ENCODE measurements around the gene GALNT2.

DNA sequence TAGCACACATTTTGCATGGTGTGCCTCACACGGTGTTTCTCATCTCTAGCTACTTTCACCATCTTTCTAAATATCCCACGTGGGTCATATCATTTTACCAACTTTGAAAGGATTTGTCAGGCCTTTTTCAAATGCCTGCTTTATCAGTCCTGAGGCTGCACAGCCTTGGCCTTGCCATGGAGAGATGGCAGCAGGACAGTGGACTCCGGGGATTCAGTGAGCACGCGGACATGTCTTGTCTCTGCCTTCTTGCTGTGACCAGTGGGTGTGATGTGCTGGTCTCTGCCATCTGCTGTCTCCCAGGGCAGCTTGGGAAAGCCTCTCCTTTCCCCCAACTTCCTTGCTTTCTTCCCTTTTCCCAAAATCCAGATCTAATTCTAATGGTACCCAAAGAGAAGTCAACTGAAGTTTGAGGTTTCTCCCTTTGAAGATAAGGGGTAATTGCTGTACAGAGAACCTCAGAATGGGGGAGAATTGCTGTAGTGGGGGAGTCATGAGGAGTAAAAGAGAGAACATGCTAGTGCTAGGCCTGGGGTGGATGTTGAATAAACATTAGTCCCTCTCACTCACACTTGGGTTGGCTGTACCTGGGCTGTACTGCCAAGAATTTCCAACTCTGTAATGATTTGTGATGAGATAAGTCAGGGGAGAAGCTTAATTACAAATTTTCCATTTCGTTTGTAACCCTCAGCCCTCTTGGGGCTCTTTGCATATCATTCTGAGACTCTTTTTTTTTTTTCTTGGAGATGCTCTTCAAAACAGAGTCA lies 99.5 kb downstream of the GALNT2 start:
- TF ChIP-seq POLR2A (IDR thresholded peaks at IDR 0.05; ENCODE audit: low read length), result no peak
- TF ChIP-seq KDM5A (IDR thresholded peaks at IDR 0.05), result no peak
- TF ChIP-seq, protein P1, sequence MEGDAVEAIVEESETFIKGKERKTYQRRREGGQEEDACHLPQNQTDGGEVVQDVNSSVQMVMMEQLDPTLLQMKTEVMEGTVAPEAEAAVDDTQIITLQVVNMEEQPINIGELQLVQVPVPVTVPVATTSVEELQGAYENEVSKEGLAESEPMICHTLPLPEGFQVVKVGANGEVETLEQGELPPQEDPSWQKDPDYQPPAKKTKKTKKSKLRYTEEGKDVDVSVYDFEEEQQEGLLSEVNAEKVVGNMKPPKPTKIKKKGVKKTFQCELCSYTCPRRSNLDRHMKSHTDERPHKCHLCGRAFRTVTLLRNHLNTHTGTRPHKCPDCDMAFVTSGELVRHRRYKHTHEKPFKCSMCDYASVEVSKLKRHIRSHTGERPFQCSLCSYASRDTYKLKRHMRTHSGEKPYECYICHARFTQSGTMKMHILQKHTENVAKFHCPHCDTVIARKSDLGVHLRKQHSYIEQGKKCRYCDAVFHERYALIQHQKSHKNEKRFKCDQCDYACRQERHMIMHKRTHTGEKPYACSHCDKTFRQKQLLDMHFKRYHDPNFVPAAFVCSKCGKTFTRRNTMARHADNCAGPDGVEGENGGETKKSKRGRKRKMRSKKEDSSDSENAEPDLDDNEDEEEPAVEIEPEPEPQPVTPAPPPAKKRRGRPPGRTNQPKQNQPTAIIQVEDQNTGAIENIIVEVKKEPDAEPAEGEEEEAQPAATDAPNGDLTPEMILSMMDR (IDR thresholded peaks at IDR 0.05), result no peak
- TF ChIP-seq HDAC2 (IDR thresholded peaks at IDR 0.05), result no peak
- TF ChIP-seq ZC3H11A (IDR thresholded peaks at IDR 0.05), result no peak
- no peak for TF ChIP-seq RFX5 (IDR thresholded peaks at IDR 0.05)
- TF ChIP-seq CEBPB (IDR thresholded peaks at IDR 0.05), result no peak

Measured in A549 (cell line).